H1 (cell line): ENCODE measurements around the gene KLHL21.

Experiments used
- BRCA1 ChIP-seq: IDR thresholded peaks from 2 replicates; pipeline ENCODE4 v1.6.1; 2012; ENCODE audit warnings: low read depth, low read length, improper control_type of control experiment
- EZH2 ChIP-seq: fragments of 200-600 bp; sonication (generic); IDR thresholded peaks from 2 replicates; pipeline ENCODE4 v1.7.1; 2012; ENCODE audit warnings: low read depth, mild to moderate bottlenecking, moderate library complexity, low read length, inconsistent platforms; ENCODE audit not compliant: severe bottlenecking

- TF ChIP-seq BRCA1 (no peak), EZH2 (no peak)
Measured at GRCh38 chr1:6574818-6575217, 27.9 kb downstream of the KLHL21 start.
